Hippocampal formation (tissue), 2 donors: ENCODE measurements around the gene PCSK9.
"Not testable (repeated sequence)": the region's sequence is repeated elsewhere in the genome, so short reads cannot be mapped to it uniquely, and the experiment has no call there.

Source experiments
- DNase-seq, 2 donors: peaks; one replicate each; lab custom pipeline; 2025; lab: John Stamatoyannopoulos, UW

The PCSK9 gene

DNA sequence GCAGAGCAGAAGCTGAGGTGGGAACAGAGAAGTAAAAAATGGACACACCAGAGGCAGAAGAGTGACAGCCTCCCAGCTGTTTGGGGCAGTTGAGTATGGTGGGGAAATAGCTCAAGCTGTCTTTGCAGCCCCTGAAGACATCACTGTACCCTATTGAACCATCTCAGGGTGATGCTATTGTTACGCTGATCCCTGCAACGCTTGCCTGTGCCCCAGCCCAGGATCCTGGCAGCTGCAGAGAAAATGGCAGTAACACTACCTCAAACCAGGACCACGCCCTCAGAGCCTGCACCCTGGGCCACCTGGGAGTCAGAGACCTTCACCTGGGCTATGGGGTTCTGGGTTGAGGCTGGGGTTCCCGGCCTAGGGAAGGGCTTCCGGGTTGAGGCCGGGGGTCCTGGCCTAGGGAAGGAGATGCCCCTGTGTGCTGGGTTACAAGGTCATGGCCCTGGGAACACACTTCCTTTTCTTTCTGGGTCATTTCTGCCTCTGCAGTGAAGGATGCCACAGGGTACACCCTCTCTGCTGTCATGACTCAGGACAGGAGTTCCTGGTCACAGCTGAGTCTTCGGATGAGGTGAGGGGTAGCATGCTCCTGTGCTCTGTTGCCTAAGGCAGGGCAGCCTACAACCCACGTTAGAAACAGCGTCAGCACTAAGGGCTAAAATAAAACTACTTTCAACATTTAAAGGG lies 29.0 kb upstream of the PCSK9 start:
- DNase-seq = no peak

GRCh38 chr1:55010887-55011217 lies 28.5 kb upstream of the PCSK9 start:
- no peak for DNase-seq

- DNase-seq = no peak
Measured at GRCh38 chr1:55012661-55013060, 26.7 kb upstream of the PCSK9 start.

DNA sequence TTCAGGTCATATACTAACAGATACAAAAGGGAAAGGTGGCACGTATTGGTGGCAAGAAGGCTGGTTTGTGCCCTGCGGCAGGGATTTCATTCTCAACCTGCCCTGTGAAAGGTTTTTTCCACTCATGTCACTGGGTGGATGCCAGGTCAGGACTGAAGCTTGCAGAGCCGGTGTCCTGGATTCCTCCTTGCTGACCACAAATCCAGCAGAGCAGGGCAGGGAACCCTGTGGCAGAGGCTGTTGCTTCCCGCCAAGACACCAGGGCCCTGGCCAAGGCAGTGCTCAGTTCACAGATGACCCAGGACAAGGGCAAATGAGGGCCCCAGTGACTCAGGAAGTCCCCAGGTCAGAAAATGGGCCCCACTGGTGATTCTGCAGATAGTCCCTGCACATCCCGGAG lies 24.2 kb upstream of the PCSK9 start:
- no peak for DNase-seq

GRCh38 chr1:55015731-55016620 lies 23.4 kb upstream of the PCSK9 start:
- no peak for DNase-seq

GRCh38 chr1:55018395-55018794 lies 21.0 kb upstream of the PCSK9 start:
- no peak for DNase-seq

DNA sequence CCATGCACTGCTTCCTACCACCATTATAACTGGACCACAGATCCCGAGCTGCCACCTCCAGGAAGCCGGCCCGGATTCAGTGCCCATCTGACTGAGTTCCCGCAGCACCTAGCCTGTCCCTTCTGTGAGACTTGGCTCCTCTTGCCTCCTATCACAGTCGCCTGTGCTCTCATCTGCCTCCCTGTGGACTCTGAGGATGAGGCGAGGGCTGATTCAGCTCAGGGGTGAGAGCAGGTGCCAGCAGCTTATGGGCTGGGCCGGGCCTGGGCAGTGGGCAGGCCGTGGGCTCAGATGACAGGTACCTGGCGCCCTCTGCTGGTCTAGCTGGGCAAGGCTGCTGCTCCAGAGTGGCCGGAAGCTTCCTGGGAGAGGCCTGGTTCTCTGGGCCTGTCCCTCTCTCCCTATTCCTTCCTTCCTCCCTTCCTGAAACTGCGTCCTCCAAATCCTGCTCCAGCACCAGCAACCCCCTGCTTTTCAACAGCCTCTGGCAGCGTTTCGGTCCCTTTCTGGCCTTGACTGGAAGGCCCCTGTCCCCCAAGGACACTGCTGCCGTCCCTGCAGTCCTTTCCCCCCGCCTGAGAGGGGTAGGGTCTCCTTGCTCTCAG lies 17.3 kb upstream of the PCSK9 start:
- peak; percentile 24 to 41 for DNase-seq

- DNase-seq = not testable (repeated sequence)
Measured at GRCh38 chr1:55024163-55024562, 15.2 kb upstream of the PCSK9 start.

GRCh38 chr1:55026682-55027081 lies 12.7 kb upstream of the PCSK9 start:
- DNase-seq = not testable (repeated sequence)

GRCh38 chr1:55031098-55031497 lies 8.2 kb upstream of the PCSK9 start:
- DNase-seq = not testable (repeated sequence)

GRCh38 chr1:55033265-55033614 lies 6.1 kb upstream of the PCSK9 start:
- no peak for DNase-seq

- DNase-seq = no peak
Measured at GRCh38 chr1:55034476-55035133, 4.7 kb upstream of the PCSK9 start.

- no peak for DNase-seq
Measured at GRCh38 chr1:55035904-55036303, 3.4 kb upstream of the PCSK9 start.

DNA sequence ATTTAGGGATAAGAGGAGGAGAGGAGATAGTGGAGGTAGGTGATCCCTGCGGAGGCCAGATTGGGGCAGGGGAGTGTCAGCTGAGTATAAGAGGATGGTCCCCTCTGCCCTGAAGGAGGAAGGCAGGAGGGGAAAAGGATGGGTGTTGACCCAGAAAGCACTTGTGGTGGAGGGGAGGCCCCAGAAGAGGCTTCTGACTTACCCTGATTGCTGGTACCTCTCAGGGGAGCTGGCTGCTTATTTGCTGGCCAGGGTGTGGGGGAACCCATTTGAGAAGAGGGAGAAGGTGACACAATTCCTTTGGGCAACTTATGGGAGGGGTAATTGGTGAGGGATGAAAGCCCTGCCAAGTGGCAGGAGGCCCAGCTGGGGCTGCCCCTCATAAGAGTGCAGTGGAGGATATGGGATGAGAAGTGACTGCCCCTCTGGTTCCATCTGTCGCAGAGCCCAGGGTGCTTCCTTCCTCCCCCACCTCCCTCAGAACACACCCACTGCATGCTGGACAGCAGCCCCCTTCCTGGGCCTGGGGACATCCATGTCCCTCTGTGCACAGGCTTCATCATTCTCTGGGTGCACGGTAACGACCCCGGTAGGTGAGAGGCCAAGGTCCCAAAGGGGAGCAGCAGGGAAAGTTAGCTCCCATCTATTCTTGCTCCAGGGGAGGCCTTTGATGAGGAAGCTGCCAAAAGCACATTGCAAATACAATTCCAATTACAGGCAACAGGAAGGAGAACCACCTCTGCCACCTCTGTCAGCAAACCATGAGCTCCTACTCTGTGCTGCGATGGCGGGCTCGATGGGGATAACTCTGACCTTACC lies 1.4 kb upstream of the PCSK9 start:
- DNase-seq = no peak

DNA sequence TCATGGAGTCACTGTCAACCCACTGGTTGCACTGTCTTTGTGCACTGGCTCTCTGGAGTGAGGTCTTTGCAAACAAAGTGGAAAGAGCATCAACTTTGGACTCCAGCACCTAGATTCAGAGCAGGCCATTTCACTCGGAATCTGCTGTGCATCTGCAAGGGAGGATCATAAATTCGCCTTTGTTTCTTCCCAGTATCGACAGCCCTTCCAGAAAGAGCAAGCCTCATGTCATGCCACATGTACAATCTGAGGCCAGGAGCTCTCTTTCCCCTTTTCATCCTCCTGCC lies 853 bp upstream of the PCSK9 start:
- no peak for DNase-seq

DNA sequence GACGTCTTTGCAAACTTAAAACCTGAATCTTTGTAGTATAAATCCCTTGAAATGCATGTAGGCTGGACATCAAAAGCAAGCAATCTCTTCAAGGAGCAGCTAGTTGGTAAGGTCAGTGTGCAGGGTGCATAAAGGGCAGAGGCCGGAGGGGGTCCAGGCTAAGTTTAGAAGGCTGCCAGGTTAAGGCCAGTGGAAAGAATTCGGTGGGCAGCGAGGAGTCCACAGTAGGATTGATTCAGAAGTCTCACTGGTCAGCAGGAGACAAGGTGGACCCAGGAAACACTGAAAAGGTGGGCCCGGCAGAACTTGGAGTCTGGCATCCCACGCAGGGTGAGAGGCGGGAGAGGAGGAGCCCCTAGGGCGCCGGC lies 390 bp upstream of the PCSK9 start:
- DNase-seq = no peak

DNA sequence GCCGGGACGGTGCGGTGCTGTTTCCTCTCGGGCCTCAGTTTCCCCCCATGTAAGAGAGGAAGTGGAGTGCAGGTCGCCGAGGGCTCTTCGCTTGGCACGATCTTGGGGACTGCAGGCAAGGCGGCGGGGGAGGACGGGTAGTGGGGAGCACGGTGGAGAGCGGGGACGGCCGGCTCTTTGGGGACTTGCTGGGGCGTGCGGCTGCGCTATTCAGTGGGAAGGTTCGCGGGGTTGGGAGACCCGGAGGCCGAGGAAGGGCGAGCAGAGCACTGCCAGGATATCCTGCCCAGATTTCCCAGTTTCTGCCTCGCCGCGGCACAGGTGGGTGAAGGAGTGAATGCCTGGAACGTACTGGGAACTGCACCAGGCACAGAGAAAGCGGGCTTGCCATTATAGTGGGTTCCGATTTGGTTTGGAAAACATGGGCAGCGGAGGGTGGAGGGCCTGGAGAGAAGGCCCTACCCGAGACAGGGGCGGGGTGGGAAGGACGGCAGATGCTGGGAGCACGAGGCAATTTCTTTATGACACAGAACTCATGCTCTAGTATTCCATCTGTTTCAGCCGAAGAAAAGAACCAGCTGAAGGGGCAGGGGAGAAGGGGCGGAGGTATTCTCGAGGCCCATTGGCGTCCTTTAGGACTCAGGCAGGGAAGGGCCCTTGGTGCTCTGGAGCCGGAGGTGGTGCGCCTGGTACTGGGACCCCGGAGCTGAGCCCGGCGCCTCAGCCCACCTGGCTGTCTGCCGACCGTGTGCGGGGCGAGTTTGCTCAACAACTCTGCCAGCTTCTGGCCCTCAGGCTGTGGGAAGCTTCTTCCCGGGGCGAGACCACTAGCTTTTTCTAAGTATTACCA lies 960 bp downstream of the PCSK9 start:
- DNase-seq = no peak

DNA sequence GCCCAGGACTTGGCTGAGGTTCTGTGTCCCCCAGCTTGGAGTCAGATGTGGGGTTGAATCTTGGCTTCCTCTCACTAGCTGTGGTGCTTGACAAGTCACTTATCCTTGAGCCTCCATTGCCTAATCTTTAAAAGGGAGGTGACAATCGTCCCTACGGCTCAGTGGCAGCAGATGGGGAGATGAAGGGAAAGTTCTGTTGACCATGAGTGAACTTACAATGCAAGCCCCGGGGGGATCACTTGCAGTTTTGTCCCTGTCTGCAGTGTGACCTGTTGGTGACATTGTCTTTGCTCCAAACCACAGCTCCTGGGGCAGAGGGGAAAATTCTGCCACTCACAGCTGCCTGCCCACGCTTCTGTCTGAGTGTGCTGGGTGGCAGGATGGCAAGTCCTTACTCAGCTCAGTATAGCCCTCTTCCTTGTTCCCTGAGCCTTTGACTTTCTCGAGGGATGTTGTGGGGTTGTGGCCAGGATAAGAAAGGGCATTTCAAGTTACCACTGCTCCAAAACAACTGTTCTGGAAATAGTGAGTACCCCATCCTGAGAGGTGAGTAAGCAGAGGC lies 1.7 kb downstream of the PCSK9 start:
- no peak for DNase-seq

DNA sequence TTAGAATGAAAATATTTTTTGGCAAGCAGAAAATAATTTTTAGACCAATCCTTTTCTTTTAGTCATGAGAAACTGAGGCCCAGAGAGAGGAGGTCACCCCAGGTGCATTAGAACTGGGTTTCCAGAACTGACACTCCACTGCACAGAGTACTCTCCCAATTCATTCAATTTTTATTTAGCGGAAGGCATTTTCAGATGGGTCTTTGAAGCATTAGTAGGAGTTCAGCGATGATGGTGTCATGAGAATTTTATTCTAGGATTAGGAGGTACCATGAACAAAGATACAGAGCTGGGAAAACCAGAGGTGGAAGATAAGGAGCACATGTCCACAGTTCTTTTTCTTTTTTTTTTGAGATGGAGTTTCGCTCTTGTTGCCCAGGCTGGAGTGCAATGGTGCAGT lies 2.3 kb downstream of the PCSK9 start:
- DNase-seq = no peak

DNA sequence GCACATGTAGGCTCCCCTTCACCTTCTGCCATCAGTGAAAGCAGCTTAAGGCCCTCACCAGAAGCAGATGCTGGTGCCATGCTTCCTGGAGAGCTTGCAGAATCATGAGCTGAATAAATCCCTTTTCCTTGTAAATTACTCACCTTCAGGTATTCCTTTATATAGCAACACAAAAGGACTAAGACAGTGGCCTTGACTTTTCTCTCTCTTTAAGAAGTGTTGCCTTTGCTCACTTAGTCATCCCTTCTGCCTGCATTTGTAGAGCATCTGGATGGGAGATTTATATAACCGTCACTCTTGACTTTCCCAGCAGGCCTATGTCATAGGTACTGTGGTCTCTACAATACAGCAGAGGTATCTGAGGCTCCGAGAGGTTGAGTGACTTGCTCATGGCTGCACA lies 3.7 kb downstream of the PCSK9 start:
- no peak for DNase-seq

- no peak for DNase-seq
Measured at GRCh38 chr1:55043726-55044125, 4.4 kb downstream of the PCSK9 start.
